ENCODE data around the gene SIPA1L3.

The SIPA1L3 gene

GRCh38 chr19:37998801-37999308 lies 91.8 kb downstream of the SIPA1L3 start:
- H3K27ac ChIP-seq (ENCODE audit: low read length), result no peak overlapping the region
- H3K9ac ChIP-seq (ENCODE audit: low read length), result no peak overlapping the region
- H3K4me3 ChIP-seq (ENCODE audit: low read length), result no peak overlapping the region
- no peaks in the 10 kb centered on the region for H4K20me1 ChIP-seq (ENCODE audit: insufficient read depth, low read length)
- H3K4me2 ChIP-seq (ENCODE audit: low read length), result no peak overlapping the region
- H2AFZ ChIP-seq (ENCODE audit: low read depth, low read length), result no peak overlapping the region
- 0 out of 2 replicates have a peak, but pooled peaks cover 4% of the 10 kb centered on the region for H3K79me2 ChIP-seq (ENCODE audit: low read length)
- H3K4me1 ChIP-seq (ENCODE audit: low read length), result peaks cover 14% of the 10 kb centered on the region
- H3K27me3 ChIP-seq (ENCODE audit: low read depth, low read length), result no peaks in the 10 kb centered on the region
- TF ChIP-seq EZH2phosphoT487 (IDR thresholded peaks at IDR 0.05; ENCODE audit: low read depth) (no peak), CTCF (IDR thresholded peaks at IDR 0.05; ENCODE audit: low read depth, low read length) (no peak)
- no peaks in the 10 kb centered on the region for H3K9me3 ChIP-seq (ENCODE audit: insufficient read depth, low read length)
- no peaks in the 10 kb centered on the region for H3K36me3 ChIP-seq (replicated peaks; ENCODE audit: low read depth, low read length)

GRCh38 chr19:37999309-38000213 lies 92.6 kb downstream of the SIPA1L3 start:
- TF ChIP-seq CTCF (IDR thresholded peaks at IDR 0.05; ENCODE audit: low read depth, low read length) (no peak), EZH2phosphoT487 (IDR thresholded peaks at IDR 0.05; ENCODE audit: low read depth) (no peak)
- no peak overlapping the region for H3K4me3 ChIP-seq (ENCODE audit: low read length)
- no peaks in the 10 kb centered on the region for H4K20me1 ChIP-seq (ENCODE audit: insufficient read depth, low read length)
- H3K27me3 ChIP-seq (ENCODE audit: low read depth, low read length), result no peaks in the 10 kb centered on the region
- H3K27ac ChIP-seq (ENCODE audit: low read length), result no peak overlapping the region
- no peak overlapping the region for H3K9ac ChIP-seq (ENCODE audit: low read length)
- no peaks in the 10 kb centered on the region for H3K9me3 ChIP-seq (ENCODE audit: insufficient read depth, low read length)
- H3K79me2 ChIP-seq (ENCODE audit: low read length), result 0 out of 2 replicates have a peak, but pooled peaks cover 4% of the 10 kb centered on the region
- H3K4me2 ChIP-seq (ENCODE audit: low read length), result no peak overlapping the region
- H3K4me1 ChIP-seq (ENCODE audit: low read length), result peaks cover 21% of the 10 kb centered on the region
- H2AFZ ChIP-seq (ENCODE audit: low read depth, low read length), result no peak overlapping the region
- H3K36me3 ChIP-seq (replicated peaks; ENCODE audit: low read depth, low read length), result no peaks in the 10 kb centered on the region

GRCh38 chr19:38001158-38001781 lies 94.3 kb downstream of the SIPA1L3 start:
- 0 out of 2 replicates have a peak, but pooled peaks cover 4% of the 10 kb centered on the region for H3K79me2 ChIP-seq (ENCODE audit: low read length)
- TF ChIP-seq CTCF (IDR thresholded peaks at IDR 0.05; ENCODE audit: low read depth, low read length) (no peak), EZH2phosphoT487 (IDR thresholded peaks at IDR 0.05; ENCODE audit: low read depth) (no peak)
- H3K27ac ChIP-seq (ENCODE audit: low read length), result no peak overlapping the region
- no peaks in the 10 kb centered on the region for H3K27me3 ChIP-seq (ENCODE audit: low read depth, low read length)
- H3K9ac ChIP-seq (ENCODE audit: low read length), result no peak overlapping the region
- no peak overlapping the region for H3K4me2 ChIP-seq (ENCODE audit: low read length)
- H3K9me3 ChIP-seq (ENCODE audit: insufficient read depth, low read length), result no peaks in the 10 kb centered on the region
- no peaks in the 10 kb centered on the region for H3K36me3 ChIP-seq (replicated peaks; ENCODE audit: low read depth, low read length)
- no peak overlapping the region for H2AFZ ChIP-seq (ENCODE audit: low read depth, low read length)
- H3K4me1 ChIP-seq (ENCODE audit: low read length), result peaks cover 34% of the 10 kb centered on the region
- no peak overlapping the region for H3K4me3 ChIP-seq (ENCODE audit: low read length)
- no peaks in the 10 kb centered on the region for H4K20me1 ChIP-seq (ENCODE audit: insufficient read depth, low read length)

Data from OCI-LY3 (cell line).